GM12875 (cell line): ENCODE measurements around the gene MGMT.

Experiments
- H3K4me3 ChIP-seq: one replicate; pipeline ENCODE4 v1.5.1; 2011; ENCODE audit warnings: low read depth, low read length, control low read depth
- TF ChIP-seq, protein P1 (sequence below): IDR thresholded peaks from 2 replicates; pipeline ENCODE4 v1.5.1; 2011; ENCODE audit warnings: low read depth, mild to moderate bottlenecking, control low read depth, inconsistent platforms, low read length, moderate library complexity, borderline replicate concordance; ENCODE audit not compliant: insufficient read depth

The MGMT gene

DNA sequence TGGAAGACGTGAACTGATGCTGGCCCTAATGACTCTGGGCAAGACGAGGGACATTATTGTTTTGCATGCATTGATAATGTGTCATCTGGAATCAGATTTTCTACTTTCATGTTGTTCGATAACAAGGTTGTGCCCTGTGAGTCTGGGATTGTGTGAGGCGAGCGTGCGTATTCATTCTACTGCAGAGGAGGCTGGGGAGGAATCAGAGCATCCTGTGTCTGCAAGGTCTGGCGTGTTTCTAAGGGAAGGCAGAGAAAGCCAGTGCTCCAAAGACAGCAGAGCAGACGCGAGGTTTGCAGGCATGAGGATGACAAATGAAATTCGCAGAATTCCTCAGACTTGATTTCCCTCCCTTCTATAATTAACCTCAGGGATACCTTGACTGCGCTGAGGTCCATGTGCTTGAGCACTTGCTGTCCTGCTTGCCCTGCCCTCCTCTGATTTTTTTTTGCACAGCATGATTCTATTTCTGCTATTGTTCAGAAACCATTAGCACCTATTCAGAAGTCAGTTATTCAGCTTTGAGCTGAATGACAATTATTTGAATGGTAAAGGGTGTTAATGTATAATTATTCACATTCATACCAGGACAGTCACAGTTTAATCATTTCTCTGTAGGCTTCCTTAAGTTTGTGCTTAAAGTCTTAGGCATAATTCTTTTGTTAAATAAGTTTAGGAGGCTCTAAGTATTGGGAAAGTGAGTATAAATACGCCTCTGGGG lies 263.4 kb downstream of the MGMT start:
- TF ChIP-seq, protein P1, sequence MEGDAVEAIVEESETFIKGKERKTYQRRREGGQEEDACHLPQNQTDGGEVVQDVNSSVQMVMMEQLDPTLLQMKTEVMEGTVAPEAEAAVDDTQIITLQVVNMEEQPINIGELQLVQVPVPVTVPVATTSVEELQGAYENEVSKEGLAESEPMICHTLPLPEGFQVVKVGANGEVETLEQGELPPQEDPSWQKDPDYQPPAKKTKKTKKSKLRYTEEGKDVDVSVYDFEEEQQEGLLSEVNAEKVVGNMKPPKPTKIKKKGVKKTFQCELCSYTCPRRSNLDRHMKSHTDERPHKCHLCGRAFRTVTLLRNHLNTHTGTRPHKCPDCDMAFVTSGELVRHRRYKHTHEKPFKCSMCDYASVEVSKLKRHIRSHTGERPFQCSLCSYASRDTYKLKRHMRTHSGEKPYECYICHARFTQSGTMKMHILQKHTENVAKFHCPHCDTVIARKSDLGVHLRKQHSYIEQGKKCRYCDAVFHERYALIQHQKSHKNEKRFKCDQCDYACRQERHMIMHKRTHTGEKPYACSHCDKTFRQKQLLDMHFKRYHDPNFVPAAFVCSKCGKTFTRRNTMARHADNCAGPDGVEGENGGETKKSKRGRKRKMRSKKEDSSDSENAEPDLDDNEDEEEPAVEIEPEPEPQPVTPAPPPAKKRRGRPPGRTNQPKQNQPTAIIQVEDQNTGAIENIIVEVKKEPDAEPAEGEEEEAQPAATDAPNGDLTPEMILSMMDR: no peak
- H3K4me3 ChIP-seq: no peak overlapping the region

DNA sequence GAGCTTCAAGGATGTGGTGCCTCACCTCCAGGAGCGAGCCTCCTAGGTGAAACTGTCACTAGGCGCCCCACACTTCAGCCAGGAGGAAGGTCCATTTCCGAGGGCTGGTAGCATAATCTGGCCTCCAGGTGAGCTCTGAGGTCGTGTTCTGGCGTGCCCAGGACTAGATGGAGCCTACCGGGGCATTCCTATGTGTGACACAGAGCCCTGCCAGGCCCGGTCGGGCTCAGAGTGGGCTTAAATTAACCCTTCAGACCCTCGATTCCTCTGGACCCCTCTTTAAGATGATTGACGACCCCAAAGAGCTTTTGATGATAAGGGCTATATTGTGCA lies 263.9 kb downstream of the MGMT start:
- TF ChIP-seq, protein P1: no peak
- no peak overlapping the region for H3K4me3 ChIP-seq

DNA sequence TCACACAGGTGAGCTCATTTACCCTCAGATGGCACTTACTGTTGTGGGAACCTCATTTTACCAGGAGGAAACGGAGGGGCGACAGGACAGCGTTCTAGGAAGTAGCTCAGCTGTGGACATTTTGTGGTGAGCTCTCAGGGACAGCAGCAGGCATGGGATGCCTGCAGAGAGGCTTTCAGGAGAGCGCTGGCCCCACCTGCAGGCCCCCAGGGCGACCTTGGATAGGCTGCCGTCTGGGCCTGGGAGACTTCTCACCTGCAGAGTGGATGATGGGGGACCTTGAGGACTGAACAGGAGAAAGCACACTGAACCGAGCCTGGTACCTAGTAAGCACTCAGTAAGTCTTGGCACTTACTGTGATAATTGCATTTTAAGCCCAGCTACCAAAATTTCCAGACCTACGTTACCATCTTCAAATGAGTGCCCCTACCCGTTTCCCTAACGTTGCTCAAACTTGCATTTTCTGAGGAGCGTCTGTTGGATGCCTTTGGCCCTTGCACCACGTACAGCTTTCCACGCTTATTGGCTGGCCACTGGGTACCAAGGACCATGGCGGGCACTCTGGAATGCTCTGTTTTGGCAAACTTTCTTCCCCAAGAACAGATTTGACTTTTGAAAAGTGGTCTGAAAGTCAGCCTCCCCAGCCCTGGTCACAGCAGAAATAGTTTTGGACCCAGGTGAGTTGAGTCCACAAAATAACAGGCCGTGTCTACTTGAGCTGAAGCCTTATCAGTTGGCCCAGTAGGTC lies 273.7 kb downstream of the MGMT start:
- TF ChIP-seq, protein P1: no peak
- H3K4me3 ChIP-seq: no peak overlapping the region

DNA sequence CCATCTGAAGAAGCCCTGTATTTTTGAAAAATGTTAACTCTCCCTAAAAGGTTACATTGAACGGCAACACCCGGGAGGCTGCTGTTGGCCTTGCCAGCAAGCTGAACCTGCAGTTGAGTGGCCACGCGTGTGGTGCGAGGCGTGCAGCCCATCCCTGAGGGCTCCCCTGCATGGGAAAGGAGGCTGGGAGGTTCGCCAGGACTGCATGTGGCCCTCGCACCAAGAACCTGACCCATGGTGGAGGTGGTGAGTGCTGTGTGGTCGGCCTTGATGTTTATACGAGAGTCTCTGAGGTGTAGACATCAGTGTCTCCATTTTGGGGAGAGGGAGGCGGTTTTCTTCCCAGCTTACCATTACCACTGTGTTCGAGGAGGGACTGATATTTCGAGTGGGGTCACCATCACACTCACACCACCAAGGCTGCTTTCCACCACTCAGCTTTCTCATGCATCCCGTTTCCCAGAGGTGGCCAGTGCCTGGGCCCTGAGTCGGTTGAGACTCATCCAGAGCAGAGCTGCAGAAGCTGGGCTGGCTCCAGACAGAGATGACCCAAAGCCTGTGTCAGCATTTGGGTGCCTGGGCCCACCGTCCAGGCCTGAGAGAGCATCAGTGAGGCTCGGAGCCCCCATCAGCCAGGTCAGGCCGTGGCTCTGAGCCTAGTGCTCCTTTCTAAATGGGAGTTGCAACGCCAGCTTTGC lies 274.4 kb downstream of the MGMT start:
- no peak overlapping the region for H3K4me3 ChIP-seq
- TF ChIP-seq, protein P1: no peak

DNA sequence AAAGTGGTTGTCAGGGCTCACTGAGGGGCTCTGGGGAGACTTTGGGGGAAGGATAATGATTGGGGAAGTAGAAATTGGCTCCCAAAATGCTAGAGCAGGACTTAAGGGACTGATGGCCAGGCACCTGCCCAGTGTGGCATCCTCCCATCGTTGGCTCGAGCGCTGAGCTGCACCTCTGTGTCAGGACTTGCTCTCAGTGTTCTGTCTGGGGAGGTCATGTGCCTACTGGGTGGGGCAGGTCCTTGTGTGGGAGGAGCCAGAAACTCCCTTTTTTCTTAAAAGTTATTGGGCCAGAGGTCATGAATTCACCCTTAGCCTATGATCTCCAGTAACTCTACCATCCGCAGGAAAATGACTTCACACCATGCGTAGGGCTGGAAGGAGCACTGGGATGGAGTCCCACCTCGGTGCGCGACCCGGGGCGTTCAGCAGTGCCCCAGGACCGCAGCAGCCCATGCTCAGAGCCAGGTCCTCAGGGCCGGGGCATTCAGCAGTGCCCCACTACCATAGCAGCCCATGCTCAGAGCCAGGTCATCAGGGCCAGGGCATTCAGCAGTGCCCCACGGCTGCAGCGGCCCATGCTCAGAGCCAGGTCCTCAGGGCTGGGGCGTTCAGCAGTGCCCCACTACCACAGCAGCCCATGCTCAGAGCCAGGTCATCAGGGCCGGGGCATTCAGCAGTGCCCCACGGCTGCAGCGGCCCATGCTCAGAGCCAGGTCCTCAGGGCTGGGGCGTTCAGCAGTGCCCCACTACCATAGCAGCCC lies 275.1 kb downstream of the MGMT start:
- H3K4me3 ChIP-seq: no peak overlapping the region
- TF ChIP-seq, protein P1: no peak

DNA sequence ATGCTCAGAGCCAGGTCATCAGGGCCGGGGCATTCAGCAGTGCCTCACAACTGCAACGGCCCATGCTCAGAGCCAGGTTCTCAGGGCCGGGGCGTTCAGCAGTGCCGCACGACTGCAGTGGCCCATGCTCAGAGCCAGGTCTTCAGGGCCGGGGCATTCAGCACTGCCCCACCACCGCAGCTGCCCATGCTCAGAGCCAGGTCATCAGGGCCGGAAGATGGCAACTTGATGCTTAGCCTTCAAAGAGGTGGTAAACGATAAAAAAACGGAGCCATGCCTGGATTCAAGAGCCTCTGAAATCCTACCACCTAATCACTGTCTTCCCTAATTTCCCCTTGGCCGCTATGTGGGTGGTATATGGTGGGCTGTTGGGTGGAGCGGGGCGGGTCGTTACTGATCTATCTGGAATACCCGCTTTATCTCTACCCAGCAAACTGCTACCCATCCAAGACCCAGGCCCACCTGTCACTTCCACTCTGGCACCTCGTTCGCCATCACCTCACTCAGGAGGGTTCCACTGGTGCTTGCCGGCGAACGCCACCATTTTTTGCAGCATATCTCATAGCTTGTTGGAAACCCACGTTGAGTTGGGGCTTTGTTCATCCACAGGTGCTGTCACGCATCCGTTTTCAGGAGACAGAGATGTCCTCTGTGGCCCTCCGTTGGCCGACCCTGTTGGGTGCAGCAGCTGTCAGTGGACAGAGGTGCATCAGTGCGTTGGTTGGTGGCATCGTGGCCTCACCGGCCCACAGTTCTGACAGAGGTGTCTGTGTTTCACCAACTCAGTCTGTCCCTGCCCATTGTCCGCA lies 275.9 kb downstream of the MGMT start:
- no peak overlapping the region for H3K4me3 ChIP-seq
- TF ChIP-seq, protein P1: no peak
